Hepatocyte (in vitro differentiated cells): Measurements from ENCODE around the gene CCSER2.

Experiments used
- CTCF ChIP-seq: fragments of 200-600 bp; sonication (generic); IDR thresholded peaks from 2 replicates; pipeline ENCODE4 v1.5.1; 2016; ENCODE audit warnings: antibody characterized with exemption, mild to moderate bottlenecking; ENCODE audit not compliant: poor library complexity
- EZH2 ChIP-seq: fragments of 200-600 bp; sonication (generic); IDR thresholded peaks from 2 replicates; pipeline ENCODE4 v1.6.1; 2016; ENCODE audit warnings: antibody characterized with exemption, mild to moderate bottlenecking, borderline replicate concordance

DNA sequence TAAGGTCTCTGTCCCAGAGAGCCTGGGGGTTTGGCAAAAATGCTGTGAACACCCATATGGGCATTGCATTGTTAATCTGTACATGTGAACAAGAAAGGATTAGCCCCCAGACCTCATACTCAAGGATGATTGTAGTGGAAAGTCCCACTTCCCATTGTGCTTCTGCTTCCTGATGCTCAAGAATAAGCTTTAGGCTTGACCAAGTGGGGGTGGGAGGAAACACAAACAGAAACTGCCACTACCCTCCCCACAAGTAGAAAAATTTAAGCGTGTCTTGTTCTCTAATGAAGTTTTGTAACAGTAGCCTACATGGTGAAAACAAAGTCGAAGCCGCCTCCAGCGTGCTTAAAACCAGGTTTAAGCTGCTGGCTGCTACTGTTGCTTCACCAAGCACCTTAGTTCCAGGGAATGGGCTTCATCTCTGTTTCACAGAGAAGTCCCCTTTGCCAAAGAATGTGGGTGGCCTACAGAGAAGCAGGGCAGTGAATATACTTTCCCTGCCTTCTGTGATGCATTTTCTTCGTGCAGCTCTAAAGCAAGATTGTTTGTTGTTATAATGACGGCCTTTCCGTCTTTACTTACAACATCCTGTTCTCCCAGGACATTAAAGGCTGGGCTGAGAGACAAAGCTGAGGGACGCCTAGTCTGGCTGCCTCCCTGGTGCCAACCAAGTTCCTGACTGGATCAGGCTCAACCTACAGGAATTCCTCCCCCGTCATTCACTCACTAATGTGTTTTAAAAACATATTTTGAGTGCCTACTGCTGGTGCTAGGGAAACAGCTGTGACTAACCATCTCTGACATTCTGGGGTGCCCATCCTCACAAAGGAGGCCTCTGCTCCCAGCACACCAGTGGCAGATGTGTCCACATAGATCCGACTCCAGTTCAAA, 32.1 kb upstream of the CCSER2 start:
- no peak for TF ChIP-seq CTCF
- no peak for TF ChIP-seq EZH2
